Breast epithelium (tissue), 4 donors: ENCODE measurements around the gene LDLRAD3. TPM values are rescaled to one million over a fixed set of nuclear protein-coding genes. Genes with fewer than 3 reads are reported as not detected.

Source experiments
- DNase-seq, 2 donors: peaks; one replicate each; pipeline ENCODE4 v3.0.0-alpha.2; 2019; ENCODE audit warnings: low spot score in 2 of 2
- H3K27ac ChIP-seq, 2 donors: fragments of 200-600 bp; sonication (generic) in 1 of 2; one replicate each; pipeline ENCODE4 v1.5.1; 2016 to 2019; ENCODE audit warnings: mild to moderate bottlenecking in 1 of 2
- H3K27me3 ChIP-seq, 2 donors: fragments of 200-600 bp; sonication (generic) in 1 of 2; one replicate each; pipeline versions ENCODE4 v1.5.1 to v1.6.0; 2017 to 2019; ENCODE audit warnings: control low read depth in 1 of 2, mild to moderate bottlenecking in 1 of 2
- H3K36me3 ChIP-seq: fragments of 200-600 bp; one replicate; pipeline ENCODE4 v1.5.1; 2019
- H3K4me1 ChIP-seq, 2 donors: fragments of 200-600 bp; sonication (generic); one replicate each; pipeline ENCODE4 v1.5.1; 2016 to 2019; ENCODE audit warnings: control low read depth in 1 of 2
- H3K4me3 ChIP-seq, 3 donors: fragments of 200-600 bp; sonication (generic); 1 replicate in 2 of 3; 2 replicates in 1 of 3; pipeline ENCODE4 v1.5.1; 2016 to 2019; ENCODE audit warnings: mild to moderate bottlenecking in 3 of 3, moderate library complexity in 2 of 3
- H3K9me3 ChIP-seq, 2 donors: fragments of 200-600 bp; sonication (generic) in 1 of 2; one replicate each; pipeline ENCODE4 v1.5.1; 2016 to 2019; ENCODE audit warnings: control low read depth in 1 of 2
- POLR2A ChIP-seq: fragments of 450-650 bp; IDR thresholded peaks from one replicate; pipeline ENCODE4 v1.6.1; 2016; ENCODE audit warnings: antibody characterized with exemption, mild to moderate bottlenecking, moderate library complexity
- POLR2AphosphoS5 ChIP-seq, 3 donors: sonication (generic); formaldehyde crosslinking; IDR thresholded peaks; one replicate each; pipeline ENCODE4 v1.6.1; 2017; ENCODE audit warnings: antibody characterized with exemption in 3 of 3
- intact Hi-C: fragments of 100-400 bp; cut with DNase I; formaldehyde crosslinking; loops from one replicate; pipeline ENCODE4 v1.15.1; 2023; ENCODE audit warnings: low total_unique reads
- total RNA-seq, 3 donors: library from RNA; depleted of rRNA; stranded (reverse); fragments of >200 nt; gene quantifications; one replicate each; pipeline ENCODE4 v1.1.0, GENCODE V29; 2016
- TF ChIP-seq, protein P1 (sequence below), 3 donors: fragments of 450-650 bp; IDR thresholded peaks; one replicate each; pipeline ENCODE4 v1.5.1; 2016 to 2017; ENCODE audit warnings: antibody characterized with exemption in 3 of 3, mild to moderate bottlenecking in 3 of 3, moderate library complexity in 3 of 3

LDLRAD3 gene
- total RNA-seq, 3 donors from 2014 or later: 20.3 to 45.4 (median 40.6) TPM

DNA sequence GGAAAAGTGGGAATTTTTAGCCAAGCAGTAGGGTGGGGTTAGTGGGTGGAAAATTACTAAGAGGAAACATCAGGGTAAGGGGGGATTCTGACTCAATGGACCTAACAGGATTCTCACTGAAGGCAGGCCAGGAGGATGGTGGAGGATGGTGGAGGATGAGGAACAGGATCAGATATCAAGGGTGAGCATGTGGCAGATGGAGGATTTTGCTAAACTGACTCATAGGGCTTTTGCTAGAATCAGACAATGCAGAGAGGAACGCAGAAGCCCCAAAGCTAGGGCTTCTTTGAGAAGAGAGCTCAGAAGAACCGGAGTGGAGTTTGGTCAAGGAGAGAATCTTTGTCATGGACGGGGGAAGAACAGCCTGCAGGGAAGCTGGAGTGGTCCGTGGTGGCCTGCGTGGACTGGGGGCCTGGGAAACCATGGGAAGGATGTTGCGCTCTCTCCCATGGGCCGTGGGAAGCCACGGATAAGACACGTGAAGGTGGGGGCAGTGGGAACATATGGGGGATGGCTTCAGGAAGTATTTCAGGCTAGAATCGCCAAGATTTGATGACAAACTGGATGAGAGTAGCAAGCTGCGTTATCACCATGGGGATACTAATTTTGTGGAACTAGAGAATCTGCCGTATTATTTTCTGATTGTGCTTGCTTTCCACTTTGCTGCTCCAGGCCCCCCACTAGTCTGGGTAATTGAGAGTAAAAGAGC, 165.2 kb downstream of the LDLRAD3 start:
- intact Hi-C loops: loop anchor here (1.0 kb wide), 1 partner anchor 19 kb away; no protein-coding TSS in a partner anchor
- no peak for DNase-seq
- Histone ChIP-seq H3K27me3 (no peaks in the 10 kb centered on the region), H3K9me3 (peaks cover 6 to 8% of the 10 kb centered on the region in 2 donors), H3K36me3 (no peaks in the 10 kb centered on the region), H3K4me1 (peaks cover 0 to 5% of the 10 kb centered on the region in 2 donors), H3K4me3 (no peak overlapping the region), H3K27ac (no peak overlapping the region)
- TF ChIP-seq POLR2AphosphoS5 (IDR thresholded peaks at IDR 0.05) (no peak), POLR2A (no peak)
- TF ChIP-seq, protein P1, sequence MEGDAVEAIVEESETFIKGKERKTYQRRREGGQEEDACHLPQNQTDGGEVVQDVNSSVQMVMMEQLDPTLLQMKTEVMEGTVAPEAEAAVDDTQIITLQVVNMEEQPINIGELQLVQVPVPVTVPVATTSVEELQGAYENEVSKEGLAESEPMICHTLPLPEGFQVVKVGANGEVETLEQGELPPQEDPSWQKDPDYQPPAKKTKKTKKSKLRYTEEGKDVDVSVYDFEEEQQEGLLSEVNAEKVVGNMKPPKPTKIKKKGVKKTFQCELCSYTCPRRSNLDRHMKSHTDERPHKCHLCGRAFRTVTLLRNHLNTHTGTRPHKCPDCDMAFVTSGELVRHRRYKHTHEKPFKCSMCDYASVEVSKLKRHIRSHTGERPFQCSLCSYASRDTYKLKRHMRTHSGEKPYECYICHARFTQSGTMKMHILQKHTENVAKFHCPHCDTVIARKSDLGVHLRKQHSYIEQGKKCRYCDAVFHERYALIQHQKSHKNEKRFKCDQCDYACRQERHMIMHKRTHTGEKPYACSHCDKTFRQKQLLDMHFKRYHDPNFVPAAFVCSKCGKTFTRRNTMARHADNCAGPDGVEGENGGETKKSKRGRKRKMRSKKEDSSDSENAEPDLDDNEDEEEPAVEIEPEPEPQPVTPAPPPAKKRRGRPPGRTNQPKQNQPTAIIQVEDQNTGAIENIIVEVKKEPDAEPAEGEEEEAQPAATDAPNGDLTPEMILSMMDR (IDR thresholded peaks at IDR 0.05): no peak

DNA sequence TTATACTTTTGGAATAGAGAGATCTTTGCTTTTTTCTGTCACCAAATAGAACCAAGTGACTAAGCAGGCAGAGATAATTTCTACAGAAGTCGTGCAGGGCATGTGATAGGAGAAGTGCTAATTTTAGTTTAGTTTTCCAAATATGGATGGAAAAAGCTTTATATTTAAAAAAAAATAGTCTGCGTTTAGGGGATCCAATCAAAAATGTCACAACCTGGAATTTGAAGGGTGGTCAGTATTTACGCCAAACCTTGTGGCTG, 165.7 kb downstream of the LDLRAD3 start:
- no peak for DNase-seq
- Histone ChIP-seq H3K4me1 (peaks cover 0 to 5% of the 10 kb centered on the region in 2 donors), H3K9me3 (peaks cover 8% of the 10 kb centered on the region in 2 donors), H3K27ac (no peak overlapping the region), H3K4me3 (no peak overlapping the region), H3K36me3 (no peaks in the 10 kb centered on the region), H3K27me3 (no peaks in the 10 kb centered on the region)
- no peak for TF ChIP-seq POLR2AphosphoS5 (IDR thresholded peaks at IDR 0.05)
- no peak for TF ChIP-seq POLR2A
- TF ChIP-seq, protein P1 (IDR thresholded peaks at IDR 0.05): no peak
- intact Hi-C loops: loop anchor here (1.0 kb wide), 1 partner anchor 19 kb away; no protein-coding TSS in a partner anchor

DNA sequence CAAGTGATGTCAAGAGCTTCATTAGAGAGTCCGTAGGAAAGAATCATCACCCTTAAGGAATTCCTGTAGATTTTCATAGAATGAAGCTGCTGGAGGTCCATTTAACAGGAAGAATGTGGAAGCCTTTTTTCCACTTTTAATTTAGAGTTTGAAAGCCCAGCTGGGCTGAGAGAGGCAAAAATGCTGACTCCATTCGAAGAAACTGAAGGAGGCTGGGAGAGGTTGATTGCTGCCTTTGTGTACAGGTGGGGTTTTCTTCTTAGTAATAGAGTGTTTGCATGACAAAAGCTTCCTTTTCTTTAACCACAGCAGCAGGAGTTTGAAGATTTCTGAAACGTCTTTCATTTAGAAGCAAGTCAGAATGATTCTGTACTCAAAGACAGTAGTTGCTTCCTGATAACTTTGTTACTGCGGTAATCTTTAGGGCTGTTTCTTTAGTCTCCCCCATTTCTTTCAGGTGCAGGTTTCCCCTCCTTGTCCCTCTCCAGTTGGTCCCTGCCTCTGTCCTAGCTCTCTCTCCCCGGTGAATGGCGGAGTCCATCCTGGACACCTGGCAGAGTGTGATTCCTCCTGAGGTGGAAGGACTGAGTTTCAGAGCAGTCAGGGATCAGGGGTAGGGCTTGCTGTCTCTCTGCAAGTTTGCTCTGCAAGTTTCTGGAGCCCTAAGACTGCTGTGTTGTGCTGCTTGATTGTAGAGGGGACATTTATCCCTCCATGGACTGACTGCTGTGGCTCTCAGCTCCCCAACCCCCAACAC, 166.2 kb downstream of the LDLRAD3 start:
- intact Hi-C loops: loop anchor here (1.0 to 2.0 kb wide), 2 partner anchors 18 to 71 kb away; no protein-coding TSS in a partner anchor
- no peaks in the 10 kb centered on the region for H3K27me3 ChIP-seq
- no peak overlapping the region for H3K4me3 ChIP-seq
- no peak for TF ChIP-seq POLR2AphosphoS5 (IDR thresholded peaks at IDR 0.05)
- TF ChIP-seq, protein P1 (IDR thresholded peaks at IDR 0.05): no peak
- no peak for TF ChIP-seq POLR2A
- peaks cover 8% of the 10 kb centered on the region in 2 donors for H3K9me3 ChIP-seq
- DNase-seq: no peak
- H3K36me3 ChIP-seq: no peaks in the 10 kb centered on the region
- H3K4me1 ChIP-seq: peaks cover 0 to 5% of the 10 kb centered on the region in 2 donors
- no peak overlapping the region for H3K27ac ChIP-seq

DNA sequence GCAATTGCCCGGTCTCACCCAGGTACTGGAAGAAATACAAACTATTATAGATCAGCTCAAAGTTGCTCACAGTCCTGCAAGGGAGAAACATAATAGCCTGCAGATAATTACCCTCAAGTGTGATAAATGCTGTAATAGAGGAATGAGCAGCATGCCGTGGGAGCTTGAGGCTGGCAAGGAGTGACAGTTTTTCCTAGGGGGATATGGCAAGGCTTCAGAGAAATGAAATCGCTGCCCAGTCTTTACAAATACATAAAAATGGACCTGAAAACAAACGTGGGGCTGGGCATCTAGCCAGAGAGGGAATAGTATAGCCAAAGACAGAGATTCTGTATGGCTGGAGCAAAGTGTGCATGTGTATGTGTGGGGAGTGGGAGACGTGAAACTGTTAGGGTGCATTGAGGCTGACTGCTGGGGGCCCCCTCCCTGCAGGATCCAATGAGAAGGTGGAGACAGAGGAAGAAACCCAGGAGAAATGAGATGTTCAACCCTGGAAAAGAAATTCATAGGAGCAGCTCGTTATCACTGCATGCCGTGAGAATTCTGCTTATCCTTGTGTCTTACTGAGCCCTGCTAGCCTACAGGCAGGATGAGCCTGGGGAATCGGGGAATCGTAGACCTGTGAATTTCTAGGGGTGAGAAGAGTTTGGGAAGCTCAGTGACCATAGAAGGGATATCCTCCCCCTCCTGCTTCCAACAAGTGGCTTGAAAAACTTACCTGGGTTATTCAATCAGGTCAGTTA, 167.0 kb downstream of the LDLRAD3 start:
- no peak overlapping the region for H3K27ac ChIP-seq
- DNase-seq: no peak
- H3K4me3 ChIP-seq: no peak overlapping the region
- TF ChIP-seq POLR2A: no peak
- TF ChIP-seq POLR2AphosphoS5 (IDR thresholded peaks at IDR 0.05): no peak
- TF ChIP-seq, protein P1 (IDR thresholded peaks at IDR 0.05): no peak
- intact Hi-C loops: loop anchor here (2.0 kb wide), 1 partner anchor 72 kb away; no protein-coding TSS in a partner anchor
- no peaks in the 10 kb centered on the region for H3K36me3 ChIP-seq
- H3K4me1 ChIP-seq: peaks cover 0 to 5% of the 10 kb centered on the region in 2 donors
- H3K27me3 ChIP-seq: no peaks in the 10 kb centered on the region
- peaks cover 8% of the 10 kb centered on the region in 2 donors for H3K9me3 ChIP-seq
